ENCODE measurements around the gene GMPPA.

Gene GMPPA

DNA sequence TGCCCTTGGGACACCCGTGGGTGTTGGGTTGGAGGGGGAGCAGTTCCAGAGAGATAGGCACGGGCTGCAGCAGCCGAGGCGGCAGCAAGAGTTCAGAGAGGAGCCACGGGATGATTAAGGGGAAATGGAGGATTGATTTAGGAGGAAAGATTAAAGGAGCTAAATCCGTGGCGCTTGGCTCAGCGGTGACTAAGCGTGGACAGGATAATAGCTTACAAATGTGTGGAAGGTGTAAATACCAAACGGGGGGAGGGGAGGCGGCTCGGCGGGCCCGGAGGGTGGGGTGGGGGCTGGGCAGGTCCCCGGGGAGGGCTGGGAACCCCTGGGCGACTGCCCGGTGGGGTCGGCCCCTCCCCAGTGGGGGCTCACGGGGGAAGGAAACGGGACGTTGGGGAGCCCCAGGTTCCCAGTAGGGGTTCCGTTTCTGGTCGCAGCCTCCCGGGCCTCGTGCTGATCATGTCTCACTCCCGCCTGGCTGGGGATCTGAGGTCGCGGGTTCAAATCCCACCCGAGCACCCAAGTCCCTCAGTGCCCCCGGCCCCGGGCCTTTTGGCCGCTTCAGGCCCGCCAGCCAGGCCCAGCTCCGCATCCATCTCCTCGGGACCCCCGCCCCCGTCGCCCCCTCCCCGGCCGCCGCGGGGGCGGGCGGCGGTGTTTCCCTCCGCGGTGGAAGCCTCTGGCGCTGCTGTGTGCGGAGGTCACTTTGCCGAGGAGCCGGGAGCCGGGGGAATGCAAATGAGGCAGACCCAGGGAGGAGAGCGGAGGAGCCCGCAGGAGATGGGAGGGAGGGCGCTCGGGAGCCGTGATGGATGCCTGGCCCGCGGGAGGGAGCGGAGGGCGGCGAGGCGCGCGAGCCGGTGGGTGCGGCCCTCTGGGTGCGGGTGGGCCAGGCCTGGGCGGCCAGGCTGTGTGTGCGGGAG is 23.7 kb downstream of the GMPPA start:
- ATAC-seq (no peak), DNase-seq (no peak)

DNA sequence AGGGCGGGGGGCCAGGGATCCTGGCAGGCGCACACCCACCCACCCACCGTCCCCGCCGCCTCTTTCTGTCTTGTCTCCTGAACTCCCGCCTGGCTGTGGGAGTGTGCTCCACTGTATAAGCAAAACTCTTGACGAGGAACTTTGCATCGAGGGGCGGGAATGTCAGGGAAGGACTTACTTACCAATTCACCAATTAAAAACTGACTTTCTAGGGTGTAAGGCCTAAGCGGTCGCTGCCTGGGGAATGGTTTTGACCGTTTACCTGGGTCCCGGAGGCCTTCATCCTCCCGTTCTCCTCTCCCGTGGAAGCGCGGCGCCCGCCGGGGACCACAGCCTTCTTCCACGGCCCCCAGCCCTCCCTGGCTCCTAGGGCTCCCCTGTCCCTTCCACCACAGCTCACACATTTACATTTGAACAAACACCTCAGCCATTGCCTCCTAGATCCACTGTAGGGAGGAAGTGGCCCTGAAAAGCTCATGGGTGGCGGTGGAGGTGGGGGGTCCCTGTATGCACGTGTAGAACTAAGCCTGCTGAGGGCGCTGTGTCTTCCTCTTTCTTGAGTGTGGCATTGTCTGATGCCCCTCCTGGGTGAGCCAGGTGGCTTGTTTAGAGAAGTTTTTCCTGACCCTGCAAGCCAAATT is 24.5 kb downstream of the GMPPA start:
- no peak for DNase-seq
- no peak for ATAC-seq

DNA sequence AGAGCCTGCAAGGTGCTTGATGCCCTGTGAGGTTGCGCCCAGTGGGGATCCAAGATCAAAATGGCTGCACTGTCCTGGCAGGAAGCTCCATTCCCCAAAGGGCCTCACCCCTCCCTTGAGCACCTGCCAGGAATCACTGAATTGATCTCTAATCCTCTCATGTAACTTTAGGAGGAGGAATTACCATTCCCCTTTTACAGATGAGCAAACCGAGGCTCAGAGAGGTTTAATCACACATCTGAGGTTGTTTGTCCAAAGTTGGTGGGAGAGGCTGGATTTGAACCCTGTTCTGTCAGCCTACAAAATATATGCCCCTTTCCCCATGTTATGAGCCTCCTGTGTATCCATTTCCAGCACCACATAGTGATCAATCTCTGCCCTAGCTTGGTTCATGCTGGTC is 26.1 kb downstream of the GMPPA start:
- DNase-seq (no peak), ATAC-seq (no peak)

GRCh38 chr2:219525533-219526232 is 27.0 kb downstream of the GMPPA start:
- no peak for ATAC-seq
- DNase-seq, result no peak

DNA sequence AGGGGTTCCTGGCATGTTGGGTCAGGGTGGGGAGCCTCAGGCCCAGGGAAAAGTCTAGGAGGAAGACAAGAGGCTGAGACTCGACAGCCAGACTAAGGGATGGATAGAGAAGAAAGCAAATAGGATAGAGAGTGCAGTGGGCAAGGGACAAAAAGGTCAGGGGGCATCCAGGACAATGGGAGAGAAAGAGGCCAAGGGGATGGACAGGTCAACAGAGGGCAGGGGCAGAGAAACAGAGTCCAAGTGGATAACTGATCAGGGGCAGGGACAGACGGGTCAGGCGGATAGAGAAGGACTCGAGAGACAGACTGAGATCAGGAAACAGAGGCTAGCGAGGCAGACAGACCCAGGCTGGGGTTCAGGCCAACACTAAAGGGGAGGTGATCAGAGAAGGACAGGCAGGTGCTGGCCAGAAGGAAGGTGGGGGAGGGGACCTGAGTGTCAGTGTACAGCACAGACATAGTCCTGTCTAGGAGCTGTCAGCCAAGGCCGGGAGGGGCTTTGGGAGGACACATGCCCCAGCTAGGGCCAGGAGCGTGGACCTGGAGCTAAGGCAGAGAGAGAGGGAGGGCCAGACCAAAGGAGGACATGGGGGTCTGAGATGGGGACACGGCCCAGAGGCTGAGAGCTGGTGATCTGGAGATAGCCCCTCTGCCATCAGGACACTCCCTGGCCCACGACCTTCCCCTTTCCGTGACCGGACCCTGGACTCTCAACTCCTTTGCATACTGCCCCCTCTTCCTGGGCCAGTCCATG is 27.8 kb downstream of the GMPPA start:
- DNase-seq (no peak), ATAC-seq (no peak)

DNA sequence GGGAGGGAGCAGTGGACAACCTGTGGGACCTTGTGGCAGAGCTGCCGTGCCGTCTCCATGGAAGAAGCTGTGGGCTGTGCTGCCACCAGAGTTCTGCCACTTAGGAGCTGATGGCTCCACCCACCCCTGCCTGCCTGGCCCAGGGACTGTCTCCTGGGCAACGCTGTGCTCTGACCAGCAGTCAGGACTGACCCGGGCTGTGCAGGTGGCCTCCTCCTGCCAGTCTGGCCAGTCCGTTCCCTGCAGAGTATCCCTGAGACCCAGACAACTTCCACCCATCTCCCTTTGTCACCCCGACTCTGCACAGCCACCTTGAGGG is 28.3 kb downstream of the GMPPA start:
- ATAC-seq (no peak), DNase-seq (no peak)

DNA sequence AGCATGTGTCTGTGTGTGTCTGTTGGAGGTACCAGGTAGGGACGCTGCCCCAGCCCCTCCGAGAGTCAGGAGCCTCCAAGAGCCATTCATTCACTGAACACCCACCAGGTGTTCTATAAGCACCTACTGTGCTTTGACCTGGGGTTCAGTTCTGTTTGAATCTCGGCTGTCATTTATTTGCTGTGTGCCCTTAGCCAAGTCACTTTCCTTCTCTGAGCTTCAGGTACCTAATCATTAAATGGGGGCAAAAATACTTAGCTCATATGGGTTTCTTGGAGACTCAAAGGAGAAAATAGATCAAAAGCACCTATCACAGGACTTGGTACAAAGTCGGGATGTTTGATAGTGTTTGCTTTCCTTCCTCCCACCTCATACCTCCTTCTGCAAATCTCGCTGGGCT is 28.8 kb downstream of the GMPPA start:
- no peak for ATAC-seq
- DNase-seq, result no peak

GRCh38 chr2:219530048-219530963 is 31.6 kb downstream of the GMPPA start:
- ATAC-seq (peak; percentile 87), DNase-seq (peak; percentile 91)

- ATAC-seq (no peak), DNase-seq (no peak)
Measured at GRCh38 chr2:219531639-219532377, 33.1 kb downstream of the GMPPA start.

- ATAC-seq, result no peak
- no peak for DNase-seq
Measured at GRCh38 chr2:219532378-219532649, 33.6 kb downstream of the GMPPA start.

DNA sequence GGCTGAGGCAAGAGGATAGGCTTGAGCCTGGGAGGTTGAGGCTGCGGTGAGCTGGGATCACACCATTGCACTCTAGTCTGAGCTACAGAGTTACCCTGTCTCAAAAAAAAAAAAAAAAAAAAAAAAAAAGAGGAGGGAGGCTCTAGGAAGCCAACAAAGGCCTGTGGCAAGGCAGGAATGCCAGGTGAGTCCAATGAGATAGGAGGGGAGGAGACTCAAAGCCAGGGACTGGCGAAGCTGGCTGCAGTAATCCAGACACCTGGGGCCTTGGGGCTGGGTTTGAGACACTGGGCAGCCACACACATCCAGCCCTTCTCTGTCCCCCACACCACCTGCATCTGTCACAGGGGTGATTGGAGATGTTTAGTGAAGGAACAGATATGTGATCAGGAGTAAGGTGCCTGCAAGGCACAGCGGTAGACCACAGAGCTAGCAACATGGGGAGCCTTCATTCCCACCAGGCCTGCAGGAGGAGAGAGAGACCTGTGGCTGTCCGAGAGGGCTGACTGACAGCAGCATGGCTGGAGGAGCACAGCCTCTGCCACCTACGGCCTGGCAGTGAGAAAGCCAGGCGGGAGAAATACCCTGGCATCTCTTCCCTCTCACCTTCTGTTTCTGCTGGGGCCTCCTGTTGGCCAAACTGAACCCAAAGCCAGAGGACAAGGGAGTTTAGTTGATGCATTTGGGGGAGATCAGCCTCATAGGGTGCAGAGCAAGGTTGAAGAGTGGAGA is 35.4 kb downstream of the GMPPA start:
- DNase-seq, result no peak

DNA sequence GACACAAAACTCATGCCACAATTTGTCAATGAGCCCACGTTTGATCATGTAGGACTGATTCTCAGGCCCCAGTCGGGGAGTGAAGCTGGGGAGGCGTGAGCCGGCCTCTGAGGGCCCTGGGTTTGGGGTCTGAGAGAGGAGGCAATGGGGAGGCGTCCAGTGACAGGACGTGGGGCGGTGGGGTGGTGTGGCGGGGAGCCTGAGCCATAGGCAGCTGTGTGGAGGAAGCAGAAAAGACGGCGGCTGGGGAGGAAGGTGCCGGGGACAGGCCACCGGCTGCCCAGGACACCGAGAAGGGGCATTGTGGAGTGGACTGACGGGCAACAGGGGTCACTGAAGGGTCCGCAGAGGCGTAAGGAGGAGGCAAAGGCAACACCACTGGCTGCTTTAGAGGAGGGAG is 37.7 kb downstream of the GMPPA start:
- ATAC-seq, result no peak
- no peak for DNase-seq

More for the DNA sequence above, 35.4 kb downstream of the GMPPA start:
- no peak for ATAC-seq

DNA sequence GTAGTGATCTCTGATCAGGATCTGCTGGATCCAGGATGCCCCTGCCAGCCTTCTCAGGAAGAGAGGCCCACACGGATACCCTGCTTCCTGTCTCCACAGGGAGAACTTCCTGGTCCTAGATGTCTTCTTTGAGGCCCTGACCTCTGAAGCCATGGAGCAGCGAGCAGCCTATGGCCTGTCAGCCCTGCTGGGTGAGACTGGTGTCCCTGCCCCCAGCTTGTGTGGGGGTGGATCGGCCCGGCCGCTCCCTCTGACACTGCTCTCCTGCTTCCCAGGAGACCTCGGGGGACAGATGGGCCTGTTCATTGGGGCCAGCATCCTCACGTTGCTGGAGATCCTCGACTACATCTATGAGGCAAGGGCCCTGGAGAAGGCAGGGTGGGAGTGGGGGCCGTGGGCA is 38.3 kb downstream of the GMPPA start:
- no peak for DNase-seq

DNA sequence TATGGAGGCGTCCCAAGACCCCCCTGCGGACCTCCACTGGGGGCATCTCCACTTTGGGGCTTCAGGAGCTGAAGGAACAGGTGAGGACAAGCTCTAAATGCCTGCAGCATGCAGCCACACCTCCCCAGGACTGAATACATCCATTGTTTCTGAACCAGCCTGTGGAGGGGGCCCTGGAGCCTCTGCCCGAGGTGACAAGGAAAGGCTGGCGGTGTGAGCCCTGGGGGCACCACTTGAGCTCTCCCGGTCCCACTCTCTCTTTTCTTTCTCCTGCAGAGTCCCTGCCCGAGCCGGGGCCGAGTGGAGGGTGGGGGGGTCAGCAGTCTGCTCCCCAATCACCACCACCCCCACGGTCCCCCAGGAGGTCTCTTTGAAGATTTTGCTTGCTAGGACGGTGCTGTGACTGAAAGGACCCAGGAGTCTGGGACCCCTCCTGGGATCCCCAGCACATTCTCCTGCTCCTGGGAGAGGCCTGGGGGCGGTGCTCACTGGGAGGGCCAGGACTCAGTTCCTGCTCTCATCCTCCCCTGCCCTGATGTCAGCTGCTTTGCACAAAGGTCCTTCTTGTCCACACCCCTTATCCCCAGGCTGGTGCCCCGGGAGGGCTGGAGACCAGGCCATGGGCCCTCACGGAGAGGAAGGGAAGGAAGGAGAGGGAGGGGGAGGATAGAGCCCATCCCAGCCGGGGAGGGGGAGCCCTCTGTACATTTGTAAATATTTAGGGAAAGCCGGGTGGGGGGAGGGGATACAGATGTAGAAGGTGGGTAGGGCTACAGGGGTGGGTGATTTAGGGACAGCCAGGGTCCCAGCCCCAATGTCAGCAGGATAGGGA is 39.2 kb downstream of the GMPPA start:
- ATAC-seq (no peak), DNase-seq (no peak)

More for the DNA sequence above, 38.3 kb downstream of the GMPPA start:
- ATAC-seq, result no peak

DNA sequence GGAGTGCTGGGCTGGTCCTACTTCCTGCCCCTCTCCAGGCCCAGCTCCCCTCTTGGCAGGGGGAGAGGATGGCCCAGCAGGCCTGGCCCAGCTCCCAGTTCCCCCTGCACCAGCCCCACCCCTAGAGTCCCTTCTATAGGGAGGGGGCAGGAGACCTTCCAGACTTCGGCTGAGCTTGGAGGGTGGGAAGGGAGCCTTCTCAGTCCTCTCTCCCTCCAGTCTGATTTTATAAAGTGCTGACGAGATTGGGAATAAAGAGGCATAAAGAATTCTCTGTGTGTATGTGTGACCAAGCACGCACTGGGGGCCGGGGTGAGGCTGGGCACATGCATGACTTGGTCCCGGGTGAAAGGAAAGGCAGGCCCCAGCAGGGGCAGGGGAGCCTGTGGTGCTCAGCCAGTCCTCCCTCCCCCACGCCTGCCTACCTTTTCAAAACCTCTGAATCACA is 39.8 kb downstream of the GMPPA start:
- ATAC-seq (no peak), DNase-seq (no peak)

GRCh38 chr2:219538956-219539788 is 40.5 kb downstream of the GMPPA start:
- DNase-seq, result no peak
- no peak for ATAC-seq

GRCh38 chr2:219539926-219540678 is 41.4 kb downstream of the GMPPA start:
- ATAC-seq, result no peak

More at GRCh38 chr2:219539926-219540678, 41.4 kb downstream of the GMPPA start:
- no peak for DNase-seq
